ENCODE measurements around the gene FAM153A. TPM values are rescaled to one million over a fixed set of nuclear protein-coding genes. Genes with fewer than 3 reads are reported as not detected.

Gene FAM153A
- total and polyA plus RNA-seq, 3 donors from 2014 or later = 75.0 to 128 (median 104) TPM

Other genes with a start within 250 kb of the FAM153A start
- 100 to 1,000 TPM; 111 to 157 TPM for gene FAM193B, start 228.3 kb downstream of the FAM153A start, total RNA-seq
- 81.3 TPM for gene FAM193B, start 228.3 kb downstream of the FAM153A start, polyA plus RNA-seq (ENCODE audit: insufficient read depth, low read depth, low replicate concordance)
- 100 to 1,000 TPM; 122 to 128 TPM for gene TMED9, start 190.7 kb downstream of the FAM153A start, total RNA-seq
- 140 TPM for gene TMED9, start 190.7 kb downstream of the FAM153A start, polyA plus RNA-seq (ENCODE audit: insufficient read depth, low read depth, low replicate concordance)
- gene B4GALT7, start 182.8 kb downstream of the FAM153A start, total RNA-seq = 10 to 100 TPM; 49.9 to 55.7 TPM
- 39.9 TPM for gene B4GALT7, start 182.8 kb downstream of the FAM153A start, polyA plus RNA-seq (ENCODE audit: insufficient read depth, low read depth, low replicate concordance)
- gene PROP1, start 213.3 kb upstream of the FAM153A start, total RNA-seq = not detected
- not detected for gene PROP1, start 213.3 kb upstream of the FAM153A start, polyA plus RNA-seq (ENCODE audit: insufficient read depth, low read depth, low replicate concordance)

Data from testis (tissue), 3 donors.